IMR-90 (cell line): Measurements from ENCODE around the gene PTPRN2. TPM values are rescaled to one million over a fixed set of nuclear protein-coding genes. Genes with fewer than 3 reads are reported as not detected.

Experiments
- ATAC-seq: fragments of 200-7000 bp; cut with Tn5 transposase; 2 replicates; pipeline ENCODE4 v1.9.1; 2020; ENCODE audit warnings: low read depth, mild to moderate bottlenecking, moderate library complexity
- BruUV-seq: library from RNA; stranded (reverse); fragments of 400-500 nt; replicated peaks from 2 replicates; lab custom pipeline; 2021; lab: Mats Ljungman, UMichigan
- CTCF ChIA-PET: fragments of 300-600 bp; formaldehyde crosslinking; extraction: SDS; loops from one replicate; lab custom pipeline; 2021; ENCODE audit warnings: antibody characterized with exemption; lab: Yijun Ruan, JAX
- POLR2A ChIA-PET: fragments of 300-600 bp; sonication (Branson Sonifier 250); formaldehyde crosslinking; loops from one replicate; lab custom pipeline; 2022; ENCODE audit warnings: antibody characterized with exemption; ENCODE audit not compliant: unreplicated experiment; lab: Charles Lee
- DNase-seq: peaks from one replicate; pipeline ENCODE4 v3.0.0; 2013
- H2AFZ ChIP-seq: replicated peaks from 2 replicates; pipeline ENCODE3; 2013; ENCODE audit warnings: low read length, mild to moderate bottlenecking; ENCODE audit not compliant: poor library complexity
- H2AK5ac ChIP-seq: 2 replicates; pipeline ENCODE4 v1.6.1; 2013; ENCODE audit warnings: low read depth, low read length, inconsistent platforms
- H2AK9ac ChIP-seq: replicated peaks from 2 replicates; pipeline ENCODE3; 2013; ENCODE audit warnings: mild to moderate bottlenecking, low read depth, low read length, moderate library complexity; ENCODE audit not compliant: poor library complexity
- H2BK120ac ChIP-seq: 2 replicates; pipeline ENCODE4 v1.6.1; 2013; ENCODE audit warnings: low read depth, low read length, inconsistent platforms
- H2BK15ac ChIP-seq: 3 replicates; pipeline ENCODE4 v1.6.1; 2013; ENCODE audit warnings: low read depth, low read length, inconsistent platforms
- H2BK20ac ChIP-seq: 2 replicates; pipeline ENCODE4 v1.6.1; 2013; ENCODE audit warnings: low read depth, mild to moderate bottlenecking, inconsistent platforms, low read length, moderate library complexity
- H2BK5ac ChIP-seq: 2 replicates; pipeline ENCODE4 v1.6.1; 2013; ENCODE audit warnings: mild to moderate bottlenecking, low read depth, low read length, inconsistent platforms; ENCODE audit not compliant: poor library complexity, severe bottlenecking
- H3K14ac ChIP-seq: replicated peaks from 2 replicates; pipeline ENCODE4 v1.6.1; 2013; ENCODE audit warnings: low read depth, low read length, inconsistent platforms
- H3K18ac ChIP-seq: 2 replicates; pipeline ENCODE4 v1.6.1; 2013; ENCODE audit warnings: low read depth, low read length, control low read depth
- H3K23ac ChIP-seq: 2 replicates; pipeline ENCODE4 v1.6.1; 2013; ENCODE audit warnings: low read depth, low read length, inconsistent platforms
- H3K27ac ChIP-seq: 2 replicates; pipeline ENCODE4 v1.5.1; 2013; ENCODE audit warnings: mild to moderate bottlenecking, control low read depth, low read length; ENCODE audit not compliant: insufficient read depth
- H3K27me3 ChIP-seq: 2 replicates; pipeline ENCODE4 v1.6.1; 2013; ENCODE audit warnings: low read length; ENCODE audit not compliant: control insufficient read depth, insufficient read depth
- H3K36me3 ChIP-seq: 2 replicates; pipeline ENCODE4 v1.6.1; 2013; ENCODE audit warnings: low read length, mixed read lengths; ENCODE audit not compliant: control insufficient read depth, insufficient read depth
- H3K4ac ChIP-seq: 2 replicates; pipeline ENCODE4 v1.6.1; 2013; ENCODE audit warnings: low read depth, low read length, inconsistent platforms
- H3K4me1 ChIP-seq: 2 replicates; pipeline ENCODE4 v1.6.1; 2013; ENCODE audit warnings: low read length, mixed read lengths; ENCODE audit not compliant: control insufficient read depth, insufficient read depth
- H3K4me2 ChIP-seq: 2 replicates; pipeline ENCODE4 v1.6.1; 2013; ENCODE audit warnings: low read depth, mild to moderate bottlenecking, control low read depth, low read length, moderate library complexity
- H3K4me3 ChIP-seq: 2 replicates; pipeline ENCODE4 v1.5.1; 2013; ENCODE audit warnings: low read depth, mild to moderate bottlenecking, control low read depth, low read length, moderate library complexity; ENCODE audit not compliant: insufficient read depth
- H3K56ac ChIP-seq: 2 replicates; pipeline ENCODE4 v1.6.1; 2013; ENCODE audit warnings: low read length, inconsistent platforms; ENCODE audit not compliant: insufficient read depth; ENCODE audit errors: extremely low read depth
- H3K79me1 ChIP-seq, 2 experiments: 2 replicates each; pipeline ENCODE4 v1.6.1; 2013; ENCODE audit warnings: low read length in 2 of 2, inconsistent platforms in 1 of 2, low read depth in 1 of 2
- H3K9ac ChIP-seq: 2 replicates; pipeline ENCODE4 v1.6.1; 2013; ENCODE audit warnings: low read depth, low read length, control low read depth
- H3K9me1 ChIP-seq: 2 replicates; pipeline ENCODE4 v1.6.1; 2013; ENCODE audit warnings: low read length, inconsistent platforms; ENCODE audit not compliant: insufficient read depth
- H3K9me3 ChIP-seq: 2 replicates; pipeline ENCODE4 v1.6.1; 2013; ENCODE audit warnings: low read length; ENCODE audit not compliant: control insufficient read depth, insufficient read depth
- H4K20me1 ChIP-seq: 2 replicates; pipeline ENCODE4 v1.6.1; 2013; ENCODE audit warnings: low read length, inconsistent platforms; ENCODE audit not compliant: insufficient read depth
- H4K5ac ChIP-seq: 2 replicates; pipeline ENCODE4 v1.6.1; 2013; ENCODE audit warnings: mild to moderate bottlenecking, low read depth, low read length, control low read depth
- H4K8ac ChIP-seq, 2 experiments: 2 replicates each; pipeline ENCODE4 v1.6.1; 2013; ENCODE audit warnings: low read depth in 2 of 2, low read length in 2 of 2, control low read depth in 1 of 2, inconsistent platforms in 1 of 2
- H4K91ac ChIP-seq: 2 replicates; pipeline ENCODE4 v1.6.1; 2013; ENCODE audit warnings: low read depth, low read length, inconsistent platforms; ENCODE audit not compliant: insufficient read depth
- CTCF ChIP-seq: conservative IDR thresholded peaks from 2 replicates; pipeline ENCODE4 v1.5.1; 2012; ENCODE audit warnings: mild to moderate bottlenecking, low read depth, low read length, improper control_type of control experiment
- SMC3 ChIP-seq: fragments of 150-350 bp; IDR thresholded peaks from 2 replicates; pipeline ENCODE4 v1.6.1; 2016; ENCODE audit warnings: low read depth, mild to moderate bottlenecking, antibody characterized with exemption, low read length, moderate library complexity
- WGBS, 2 experiments: methylation state at CpG; one replicate each; pipeline versions ENCODE4 v1.1.5 to v1.1.7; 2013; ENCODE audit warnings: missing lambda C conversion rate in 2 of 2; ENCODE audit not compliant: insufficient read length in 1 of 2; ENCODE audit errors: extremely low coverage in 2 of 2; 5-methylcytosine and 5-hydroxymethylcytosine counted together
- dilution Hi-C: fragments of 300-500 bp; cut with HindIII; formaldehyde crosslinking; loops from one replicate; pipeline ENCODE4 v1.14.3; 2018; ENCODE audit warnings: low sequenced_read_pairs; ENCODE audit not compliant: unreplicated experiment
- in situ Hi-C: fragments of 300-500 bp; cut with MboI; formaldehyde crosslinking; loops from 3 replicates; pipeline ENCODE4 v1.14.3; 2019; ENCODE audit warnings: low sequenced_read_pairs, inconsistent platforms, mixed read lengths
- intact Hi-C: fragments of 100-400 bp; cut with micrococcal nuclease; formaldehyde crosslinking; loops from 2 replicates; pipeline ENCODE4 v1.10.0; 2022
- polyA plus RNA-seq, 3 experiments: library from polyadenylated mRNA; depleted of rRNA; stranded (reverse); fragments of >200 nt; gene quantifications; 2 replicates each; pipeline ENCODE4 v1.2.3, GENCODE V29; 2012; ENCODE audit warnings: low replicate concordance in 1 of 3
- total RNA-seq: library from RNA; depleted of rRNA; stranded (reverse); fragments of >200 nt; gene quantifications from 2 replicates; pipeline ENCODE4 v1.2.3, GENCODE V29; 2012

PTPRN2 gene
- total and polyA plus RNA-seq, 2 of the 4 experiments (the other 2 are of a cell fraction), result 0.03 TPM; not detected in 1

- dilution Hi-C loops, result no loop called here
- H3K4me2 ChIP-seq, result no peak overlapping the region
- H3K4ac ChIP-seq, result no peak overlapping the region
- H3K18ac ChIP-seq, result no peak overlapping the region
- no peak overlapping the region for H4K8ac ChIP-seq
- H2AK5ac ChIP-seq, result no peak overlapping the region
- H4K91ac ChIP-seq, result no peak overlapping the region
- H3K14ac ChIP-seq, result no peak overlapping the region
- no peak overlapping the region for H3K23ac ChIP-seq
- no peaks in the 10 kb centered on the region for H3K9me1 ChIP-seq
- no peaks in the 10 kb centered on the region for H3K79me1 ChIP-seq
- no peak overlapping the region for H4K5ac ChIP-seq
- BruUV-seq, result no TSS peak
- CTCF ChIA-PET, result no interaction called here
- H3K27ac ChIP-seq, result no peak overlapping the region
- peaks cover 61% of the 10 kb centered on the region for H3K9me3 ChIP-seq
- POLR2A ChIA-PET, result no interaction called here
- H3K56ac ChIP-seq, result no peak overlapping the region
- intact Hi-C loops, result no loop called here
- no peak overlapping the region for H2AFZ ChIP-seq
- no peak overlapping the region for H2BK120ac ChIP-seq
- no peak overlapping the region for H2BK5ac ChIP-seq
- in situ Hi-C loops, result no loop called here
- no peak for TF ChIP-seq SMC3
- TF ChIP-seq CTCF, result no peak
- H2BK20ac ChIP-seq, result no peak overlapping the region
- no peaks in the 10 kb centered on the region for H3K36me3 ChIP-seq
- H4K20me1 ChIP-seq, result no peaks in the 10 kb centered on the region
- 23% methylated on average over 4 of the region's 6 CpGs; no CpG with 5 or more reads in 1 of the 2 experiments for WGBS, 2 experiments
- DNase-seq, result no peak
- no peak overlapping the region for H3K4me3 ChIP-seq
- H2BK15ac ChIP-seq, result no peak overlapping the region
- no peaks in the 10 kb centered on the region for H3K27me3 ChIP-seq
- H3K9ac ChIP-seq, result no peak overlapping the region
- no peak for ATAC-seq
- no peak overlapping the region for H2AK9ac ChIP-seq
- no peaks in the 10 kb centered on the region for H3K4me1 ChIP-seq
Observed at GRCh38 chr7:158024351-158024715, 563.3 kb downstream of the PTPRN2 start.
